A549 treated with Mapracorat at 1 μM for 4 hours (cell line): ENCODE data around the gene ZNF20. TPM values are rescaled to one million over a fixed set of nuclear protein-coding genes. Genes with fewer than 3 reads are reported as not detected.

Source experiments
- total RNA-seq: library from RNA; stranded (reverse); fragments of 200-300 nt; extraction: Qiagen RNA extraction; gene quantifications from 5 replicates; pipeline ENCODE4 v1.2.3, GENCODE V29; 2022

Gene ZNF20
- total RNA-seq = not detected in 5 replicates

DNA sequence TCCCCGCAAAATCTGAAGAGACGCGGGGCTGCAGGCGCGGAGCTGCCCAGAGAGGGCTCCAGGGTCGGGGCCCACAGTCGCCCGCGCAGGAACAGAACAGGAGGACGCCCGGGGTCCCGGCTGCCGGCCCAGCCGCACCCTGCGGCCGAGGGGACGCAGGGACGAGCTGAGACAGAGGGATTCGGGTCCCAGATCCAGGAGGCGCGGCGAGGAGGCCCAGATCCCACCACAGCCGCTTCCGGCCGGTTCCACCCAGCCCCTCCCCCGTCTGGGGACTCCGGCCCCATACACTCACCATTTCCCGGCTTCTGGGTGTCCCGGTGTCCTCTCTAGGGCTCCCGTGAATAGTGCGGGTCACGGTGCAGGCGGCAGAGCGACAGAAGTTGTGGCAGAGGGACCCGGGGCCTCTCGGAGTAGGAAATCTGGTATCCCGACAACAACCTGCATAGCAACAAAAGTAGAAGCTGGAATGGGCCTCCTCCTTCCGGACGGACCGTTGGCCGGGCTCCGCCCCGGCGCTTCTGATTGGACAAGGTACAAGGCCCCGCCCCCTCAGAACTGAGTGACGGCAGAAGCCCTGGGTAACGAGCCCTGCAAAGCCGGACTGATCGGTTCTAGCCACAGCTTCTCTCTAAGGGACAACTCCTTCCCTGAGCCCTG, at the start of gene ZNF20:
Gene ZNF20 (minus strand): TSS at position 466 of the 660 bp plus-strand sequence. CDS start 168 bp downstream, at position 298.

DNA sequence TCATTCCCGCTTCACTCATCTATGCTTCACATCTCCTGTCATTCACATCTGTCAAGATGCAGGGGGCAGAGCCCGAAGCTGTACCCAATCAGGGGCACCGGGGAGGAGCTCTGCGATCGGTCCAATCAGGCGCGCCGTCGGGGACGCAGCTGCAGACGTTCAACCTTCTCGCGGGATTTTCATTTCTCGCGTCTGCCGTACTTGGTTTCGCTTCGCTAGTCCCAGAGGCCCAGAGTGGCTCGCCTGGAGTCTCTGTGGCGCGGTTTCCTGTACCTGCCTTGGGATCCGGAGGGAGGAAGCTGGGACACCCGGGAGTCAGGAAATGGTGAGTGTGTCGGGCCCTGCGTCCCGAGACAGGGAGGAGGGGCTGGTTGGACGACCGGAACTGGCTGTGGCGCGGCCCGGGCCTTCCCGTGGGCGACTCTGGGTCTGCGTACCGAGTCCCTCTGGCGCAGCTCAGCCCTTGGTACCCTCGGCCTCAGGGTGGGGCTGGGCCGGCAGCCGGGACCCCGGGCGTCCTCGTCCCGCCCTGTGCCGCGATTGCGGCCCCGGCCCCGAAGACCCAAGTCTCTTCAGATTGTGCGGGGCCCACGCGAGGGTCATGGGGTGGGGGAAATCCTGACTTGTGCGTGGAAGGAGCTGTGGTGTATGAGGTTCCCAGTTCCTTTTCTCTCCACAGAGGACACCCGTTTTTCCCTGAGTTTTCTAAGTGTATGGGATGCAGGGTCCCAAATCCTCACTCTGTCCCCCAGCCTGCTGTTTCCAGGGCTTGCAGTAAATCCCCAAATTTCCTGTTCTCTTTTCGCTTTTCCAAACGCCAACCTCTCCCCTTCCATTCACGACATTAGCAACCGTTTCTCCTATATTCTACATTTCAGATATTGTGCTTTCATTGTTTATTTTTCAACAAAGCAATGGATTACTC, 23.0 kb upstream of the ZNF20 start, which contains the start of gene ZNF136:
Gene ZNF136 (plus strand): TSS at position 215 of the 925 bp plus-strand sequence. CDS start 108 bp downstream, at position 323.

DNA sequence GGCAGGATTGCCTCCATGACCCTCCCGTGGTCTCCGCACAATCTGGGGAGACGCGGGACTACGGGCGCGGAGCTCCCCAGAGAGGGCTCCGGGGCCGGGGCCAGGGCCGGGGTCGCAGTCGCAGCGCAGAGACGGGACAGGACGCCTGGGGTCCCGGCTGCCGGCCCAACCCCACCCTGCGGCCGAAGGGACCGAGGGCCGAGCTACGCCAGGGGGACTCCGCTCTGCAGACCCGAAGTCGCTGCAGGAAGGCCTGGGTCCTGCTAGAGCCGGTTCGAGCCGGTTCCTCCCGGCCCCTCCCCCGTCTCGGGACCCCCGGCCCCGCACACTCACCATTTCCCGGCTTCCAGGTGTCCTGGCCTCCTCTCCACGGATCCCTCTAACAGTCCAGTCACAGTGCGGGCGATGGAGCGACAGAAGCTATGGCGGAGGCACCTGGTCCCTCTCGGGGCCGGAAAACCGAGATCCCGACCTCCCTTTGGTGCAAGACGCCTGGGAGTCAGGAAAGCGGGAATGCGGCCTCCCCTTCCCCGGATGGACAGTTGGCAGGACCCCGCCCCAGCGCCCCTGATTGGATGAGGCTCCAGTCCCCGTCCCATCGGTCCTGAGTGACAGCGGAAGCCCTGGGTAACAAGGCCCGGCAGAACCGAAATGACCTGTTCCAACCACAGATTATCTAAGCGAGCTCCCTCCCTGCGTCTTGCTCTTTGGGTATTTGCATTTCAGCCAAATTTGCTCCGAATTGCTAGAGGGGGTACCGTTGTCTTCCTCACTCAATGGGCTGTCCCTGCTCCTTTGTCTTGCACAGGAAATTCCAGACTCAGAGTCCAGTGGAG, 16.3 kb upstream of the ZNF20 start, which contains the start of gene ZNF625:
Gene ZNF625 (minus strand): TSS at position 512 of the 836 bp plus-strand sequence. CDS start 176 bp downstream, at position 336.

Other genes with a start within 250 kb of the ZNF20 start
- gene ZNF700, start 215.2 kb downstream of the ZNF20 start, total RNA-seq = 0.19 to 0.30 TPM (median 0.27 TPM) in 5 replicates
- gene ZNF763, start 175.3 kb downstream of the ZNF20 start, total RNA-seq = not detected in 5 replicates
- not detected in 5 replicates for gene ZNF433, start 104.7 kb downstream of the ZNF20 start, total RNA-seq
- not detected in 5 replicates for gene ZNF878, start 87.4 kb downstream of the ZNF20 start, total RNA-seq
- not detected in 5 replicates for gene ZNF844, start 75.6 kb downstream of the ZNF20 start, total RNA-seq
- not detected in 5 replicates for gene ZNF625, start 16.4 kb upstream of the ZNF20 start, total RNA-seq
- gene ZNF136, start 22.7 kb upstream of the ZNF20 start, total RNA-seq = 0.98 to 1.8 TPM (median 1.2 TPM) in 5 replicates
- gene ZNF44, start 154.5 kb upstream of the ZNF20 start, total RNA-seq = 0.46 to 0.93 TPM (median 0.81 TPM) in 5 replicates
- gene ZNF563, start 193.3 kb upstream of the ZNF20 start, total RNA-seq = not detected in 5 replicates
- not detected in 5 replicates for gene ZNF442, start 225.3 kb upstream of the ZNF20 start, total RNA-seq